PC-9 (cell line): Measurements from ENCODE around the gene DSG4.

Experiments used
- EZH2 ChIP-seq: fragments of 200-600 bp; sonication (generic); IDR thresholded peaks from 2 replicates; pipeline ENCODE4 v1.8.0; 2017; ENCODE audit warnings: antibody characterized with exemption, low read depth
- TF ChIP-seq, protein P1 (sequence below): fragments of 200-600 bp; sonication (generic); conservative IDR thresholded peaks from 2 replicates; pipeline ENCODE4 v1.6.1; 2017; ENCODE audit warnings: mixed run types, antibody characterized with exemption, mild to moderate bottlenecking, moderate library complexity

DNA sequence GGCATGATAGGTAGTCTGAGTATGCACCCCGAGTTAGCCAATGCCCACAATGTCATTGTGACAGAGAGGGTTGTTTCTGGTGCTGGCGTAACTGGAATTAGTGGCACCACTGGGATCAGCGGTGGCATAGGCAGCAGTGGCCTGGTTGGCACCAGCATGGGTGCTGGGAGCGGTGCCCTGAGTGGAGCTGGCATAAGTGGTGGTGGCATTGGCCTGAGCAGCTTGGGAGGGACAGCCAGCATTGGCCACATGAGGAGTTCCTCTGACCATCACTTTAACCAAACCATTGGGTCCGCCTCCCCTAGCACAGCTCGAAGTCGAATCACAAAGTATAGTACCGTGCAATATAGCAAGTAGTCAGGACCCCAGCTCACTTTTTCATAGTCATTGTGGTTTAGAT is 21.6 kb upstream of the DSG4 start:
- TF ChIP-seq, protein P1, sequence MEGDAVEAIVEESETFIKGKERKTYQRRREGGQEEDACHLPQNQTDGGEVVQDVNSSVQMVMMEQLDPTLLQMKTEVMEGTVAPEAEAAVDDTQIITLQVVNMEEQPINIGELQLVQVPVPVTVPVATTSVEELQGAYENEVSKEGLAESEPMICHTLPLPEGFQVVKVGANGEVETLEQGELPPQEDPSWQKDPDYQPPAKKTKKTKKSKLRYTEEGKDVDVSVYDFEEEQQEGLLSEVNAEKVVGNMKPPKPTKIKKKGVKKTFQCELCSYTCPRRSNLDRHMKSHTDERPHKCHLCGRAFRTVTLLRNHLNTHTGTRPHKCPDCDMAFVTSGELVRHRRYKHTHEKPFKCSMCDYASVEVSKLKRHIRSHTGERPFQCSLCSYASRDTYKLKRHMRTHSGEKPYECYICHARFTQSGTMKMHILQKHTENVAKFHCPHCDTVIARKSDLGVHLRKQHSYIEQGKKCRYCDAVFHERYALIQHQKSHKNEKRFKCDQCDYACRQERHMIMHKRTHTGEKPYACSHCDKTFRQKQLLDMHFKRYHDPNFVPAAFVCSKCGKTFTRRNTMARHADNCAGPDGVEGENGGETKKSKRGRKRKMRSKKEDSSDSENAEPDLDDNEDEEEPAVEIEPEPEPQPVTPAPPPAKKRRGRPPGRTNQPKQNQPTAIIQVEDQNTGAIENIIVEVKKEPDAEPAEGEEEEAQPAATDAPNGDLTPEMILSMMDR: no peak
- TF ChIP-seq EZH2: no peak
